Thymus (tissue), 11 donors: ENCODE results near the gene LIG1. TPM values are rescaled to one million over a fixed set of nuclear protein-coding genes. Genes with fewer than 3 reads are reported as not detected.

Experiments
- DNase-seq, 9 donors: peaks; one replicate each; pipeline ENCODE4 v3.0.0-alpha.2; 2013; ENCODE audit warnings: low spot score in 9 of 9, low read depth in 6 of 9, missing footprints in 1 of 9
- H3K27ac ChIP-seq, 2 donors: one replicate each; pipeline ENCODE4 v1.5.1; 2013; ENCODE audit warnings: control low read depth in 1 of 2, low read depth in 1 of 2, low read length in 1 of 2, mild to moderate bottlenecking in 1 of 2, moderate library complexity in 1 of 2
- H3K27me3 ChIP-seq, 2 donors: one replicate each; pipeline ENCODE4 v1.5.1; 2013; ENCODE audit warnings: low read length in 1 of 2; ENCODE audit not compliant: control insufficient read depth in 2 of 2, insufficient read depth in 1 of 2
- H3K36me3 ChIP-seq, 2 donors: one replicate each; pipeline ENCODE4 v1.5.1; 2013; ENCODE audit warnings: low read length in 1 of 2, mild to moderate bottlenecking in 1 of 2, moderate library complexity in 1 of 2; ENCODE audit not compliant: control insufficient read depth in 2 of 2, insufficient read depth in 2 of 2
- H3K4me1 ChIP-seq, 2 donors: one replicate each; pipeline ENCODE4 v1.5.1; 2013; ENCODE audit warnings: low read length in 2 of 2; ENCODE audit not compliant: control insufficient read depth in 2 of 2, insufficient read depth in 2 of 2
- H3K4me3 ChIP-seq, 2 donors: one replicate each; pipeline ENCODE4 v1.5.1; 2013; ENCODE audit warnings: low read length in 2 of 2, control low read depth in 1 of 2, mild to moderate bottlenecking in 1 of 2
- H3K9me3 ChIP-seq, 2 donors: one replicate each; pipeline ENCODE4 v1.5.1; 2013; ENCODE audit warnings: low read length in 1 of 2, mild to moderate bottlenecking in 1 of 2; ENCODE audit not compliant: control insufficient read depth in 2 of 2, insufficient read depth in 1 of 2
- WGBS: extraction: QIAGEN DNeasy Blood & Tissue Kit; methylation state at CpG from one replicate; pipeline ENCODE4 v1.1.7; 2013; 5-methylcytosine and 5-hydroxymethylcytosine counted together
- polyA plus RNA-seq: library from polyadenylated mRNA; stranded (reverse); fragments of 200-250 nt; gene quantifications from one replicate; pipeline ENCODE4 v1.2.3, GENCODE V29; 2013
- total RNA-seq: library from RNA; stranded (reverse); fragments of 120-200 nt; gene quantifications from one replicate; pipeline ENCODE4 v1.2.4, GENCODE V29; 2013
- donor health status: healthy.

The LIG1 gene
- total and polyA plus RNA-seq, 2 donors = 58.9 to 76.6 TPM

GRCh38 chr19:48170817-48171347 lies 738 bp upstream of the LIG1 start:
- peak overlapping the region; percentile 96 to 97 for H3K27ac ChIP-seq

GRCh38 chr19:48169578-48169938 lies 586 bp downstream of the LIG1 start:
- Histone ChIP-seq H3K27me3 (no peaks in the 10 kb centered on the region), H3K27ac (peak overlapping the region; percentile 97 to 98), H3K4me3 (peak overlapping the region; percentile 89 to 98), H3K36me3 (peaks cover 9% of the 10 kb centered on the region in 2 donors), H3K9me3 (peaks cover 0 to 16% of the 10 kb centered on the region in 2 donors), H3K4me1 (peaks cover 4 to 12% of the 10 kb centered on the region in 2 donors)
- DNase-seq = peak in 8 of 9 donors; percentile 5 to 75 (median 46)
- WGBS = 3% methylated on average over 15 of the region's 15 CpGs

More at GRCh38 chr19:48170817-48171347, 738 bp upstream of the LIG1 start:
- Histone ChIP-seq H3K27me3 (no peaks in the 10 kb centered on the region), H3K4me1 (peaks cover 4 to 12% of the 10 kb centered on the region in 2 donors), H3K9me3 (peaks cover 0 to 16% of the 10 kb centered on the region in 2 donors), H3K36me3 (peaks cover 11 to 12% of the 10 kb centered on the region in 2 donors), H3K4me3 (peak overlapping the region; percentile 89 to 98)
- 3% methylated on average over 21 of the region's 21 CpGs for WGBS
- DNase-seq = peak in 8 of 9 donors; percentile 43 to 85 (median 64)

DNA sequence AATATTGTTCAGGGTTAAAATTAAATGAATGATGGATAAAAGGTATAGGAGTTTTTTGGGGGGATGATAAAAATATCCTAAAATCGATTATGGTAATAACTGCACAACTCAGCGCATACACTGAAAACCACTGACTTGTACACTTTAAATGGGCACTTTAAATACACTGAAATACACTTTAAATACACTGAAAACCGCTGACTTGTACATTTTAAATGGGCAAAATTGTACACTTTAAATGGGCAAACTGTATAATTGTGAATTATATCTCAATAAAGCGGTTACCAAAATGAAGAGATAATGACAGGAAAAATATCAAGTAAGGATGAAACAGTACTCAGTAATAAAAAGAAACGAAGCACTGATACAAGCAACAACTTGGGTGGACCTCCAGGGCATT lies 1.5 kb downstream of the LIG1 start:
- no peak overlapping the region for H3K4me3 ChIP-seq
- H3K9me3 ChIP-seq = peaks cover 0 to 16% of the 10 kb centered on the region in 2 donors
- H3K27me3 ChIP-seq = no peaks in the 10 kb centered on the region
- H3K27ac ChIP-seq = no peak overlapping the region
- 97% methylated on average over 5 of the region's 5 CpGs for WGBS
- H3K4me1 ChIP-seq = peaks cover 4 to 12% of the 10 kb centered on the region in 2 donors
- peaks cover 4 to 11% of the 10 kb centered on the region in 2 donors for H3K36me3 ChIP-seq
- DNase-seq = no peak

DNA sequence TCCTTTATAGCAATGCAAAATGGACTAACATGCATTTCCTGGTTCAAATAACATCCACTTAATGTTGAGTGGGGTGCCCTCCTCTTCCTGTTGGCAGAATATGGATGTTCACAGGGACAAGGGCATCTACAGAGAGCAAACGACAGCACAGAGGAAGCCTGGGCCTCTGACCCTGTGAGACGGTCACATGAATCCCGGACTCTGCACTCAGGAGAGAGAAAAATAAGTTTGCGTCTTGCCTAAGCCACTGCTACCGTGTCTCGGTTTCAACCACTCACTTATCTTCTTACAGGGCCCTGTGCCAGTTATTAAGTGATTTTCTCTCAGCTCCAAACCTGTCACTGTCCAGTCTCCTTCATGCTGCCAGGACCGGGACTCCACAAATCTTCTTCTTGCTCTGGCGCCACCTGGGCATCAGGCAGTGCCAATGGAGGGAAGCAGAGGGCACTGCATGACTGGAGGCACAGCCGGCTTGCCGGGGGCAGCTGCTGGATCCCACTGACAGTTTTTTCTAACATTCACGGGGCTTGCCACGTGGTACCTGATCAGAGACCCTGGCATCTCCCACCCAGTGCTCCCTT lies 11.8 kb downstream of the LIG1 start:
- no peak for DNase-seq
- no peak overlapping the region for H3K4me3 ChIP-seq
- no peaks in the 10 kb centered on the region for H3K27me3 ChIP-seq
- no peaks in the 10 kb centered on the region for H3K9me3 ChIP-seq
- WGBS = 98% methylated on average over 12 of the region's 12 CpGs
- H3K36me3 ChIP-seq = peaks cover 53 to 72% of the 10 kb centered on the region in 2 donors
- H3K4me1 ChIP-seq = no peaks in the 10 kb centered on the region
- H3K27ac ChIP-seq = no peak overlapping the region

DNA sequence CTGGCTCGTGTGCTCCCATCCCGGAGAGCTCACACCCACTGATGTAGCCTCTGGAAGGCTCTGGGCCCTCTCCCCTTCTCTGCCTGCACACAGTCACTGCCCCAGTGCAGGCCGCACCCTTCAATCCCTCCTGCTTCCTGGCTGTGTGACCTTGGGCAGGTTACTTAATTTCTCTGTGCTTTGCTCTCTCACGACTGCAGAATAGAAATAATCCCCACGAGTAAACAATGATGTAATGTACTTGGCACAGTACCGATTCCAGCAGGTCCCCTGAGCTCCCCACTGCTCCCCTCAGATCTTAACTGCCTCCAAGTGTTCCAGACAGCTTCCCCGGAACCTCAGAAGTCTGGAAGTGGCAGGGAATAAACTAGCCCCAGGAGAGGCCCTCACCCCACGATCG lies 16.1 kb downstream of the LIG1 start:
- H3K4me1 ChIP-seq = no peaks in the 10 kb centered on the region
- H3K9me3 ChIP-seq = no peaks in the 10 kb centered on the region
- no peaks in the 10 kb centered on the region for H3K27me3 ChIP-seq
- H3K36me3 ChIP-seq = peaks cover 58 to 68% of the 10 kb centered on the region in 2 donors
- 94% methylated on average over 9 of the region's 9 CpGs for WGBS
- no peak for DNase-seq
- H3K4me3 ChIP-seq = no peak overlapping the region
- no peak overlapping the region for H3K27ac ChIP-seq

DNA sequence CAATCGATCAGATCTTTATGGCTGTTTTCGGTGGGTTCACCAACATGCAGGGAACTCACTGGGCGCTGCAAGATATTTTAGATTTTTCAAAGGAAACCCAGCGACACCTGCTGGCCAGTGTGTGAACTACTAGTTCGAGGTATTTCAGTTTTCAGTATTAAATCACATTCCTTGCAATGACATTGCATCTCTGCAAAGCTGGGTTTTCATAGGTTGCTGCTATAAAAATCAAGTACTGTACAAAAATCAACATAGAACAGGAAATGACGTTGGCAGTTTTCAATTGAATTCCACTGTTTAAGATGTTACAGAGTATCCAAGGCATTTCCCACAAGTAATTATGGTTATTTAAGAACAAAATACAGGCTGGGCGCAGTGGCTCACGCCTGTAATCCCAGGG lies 17.6 kb downstream of the LIG1 start:
- peaks cover 60 to 67% of the 10 kb centered on the region in 2 donors for H3K36me3 ChIP-seq
- WGBS = 51% methylated on average over 8 of the region's 8 CpGs

GRCh38 chr19:48149430-48149829 lies 20.7 kb downstream of the LIG1 start:
- no peak for DNase-seq

More for the DNA sequence above, 17.6 kb downstream of the LIG1 start:
- peak in 7 of 9 donors; percentile 12 to 67 (median 47) for DNase-seq
- no peak overlapping the region for H3K4me3 ChIP-seq
- H3K27me3 ChIP-seq = no peaks in the 10 kb centered on the region
- no peaks in the 10 kb centered on the region for H3K9me3 ChIP-seq
- H3K4me1 ChIP-seq = no peaks in the 10 kb centered on the region
- H3K27ac ChIP-seq = peak overlapping the region in 1 of 2 donors; percentile 37

DNA sequence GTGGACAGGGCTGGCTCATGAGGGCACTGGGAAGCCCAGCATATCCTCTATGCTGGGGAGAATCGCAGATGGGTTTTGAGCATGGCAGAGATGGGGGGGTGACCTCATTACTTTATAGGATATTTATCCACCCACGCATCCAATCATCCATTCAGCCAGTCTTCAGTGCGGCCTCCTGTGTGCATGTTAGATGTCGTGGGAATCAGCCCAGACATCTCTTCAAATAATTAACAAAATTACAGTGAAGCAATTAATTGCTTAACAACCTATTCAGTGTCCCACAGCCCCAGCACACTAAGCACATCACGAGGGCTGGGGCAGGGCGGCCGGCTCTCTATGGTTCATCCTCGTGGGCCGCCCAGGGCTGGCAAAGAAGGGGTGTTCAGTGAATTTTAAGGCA lies 21.6 kb downstream of the LIG1 start:
- Histone ChIP-seq H3K27me3 (no peaks in the 10 kb centered on the region), H3K27ac (no peak overlapping the region), H3K4me1 (no peaks in the 10 kb centered on the region), H3K4me3 (no peak overlapping the region), H3K36me3 (peaks cover 67 to 70% of the 10 kb centered on the region in 2 donors), H3K9me3 (no peaks in the 10 kb centered on the region)
- 98% methylated on average over 9 of the region's 9 CpGs for WGBS
- no peak for DNase-seq

More at GRCh38 chr19:48149430-48149829, 20.7 kb downstream of the LIG1 start:
- Histone ChIP-seq H3K27me3 (no peaks in the 10 kb centered on the region), H3K27ac (no peak overlapping the region), H3K9me3 (no peaks in the 10 kb centered on the region), H3K4me1 (no peaks in the 10 kb centered on the region), H3K36me3 (peaks cover 60 to 69% of the 10 kb centered on the region in 2 donors), H3K4me3 (no peak overlapping the region)
- WGBS = 96% methylated on average over 6 of the region's 6 CpGs

- Histone ChIP-seq H3K27me3 (no peaks in the 10 kb centered on the region), H3K4me1 (no peaks in the 10 kb centered on the region), H3K27ac (no peak overlapping the region), H3K9me3 (no peaks in the 10 kb centered on the region), H3K36me3 (peaks cover 76% of the 10 kb centered on the region in 2 donors), H3K4me3 (no peak overlapping the region)
- WGBS = 98% methylated on average over 4 of the region's 4 CpGs
- DNase-seq = no peak
Measured at GRCh38 chr19:48147597-48148175, 22.5 kb downstream of the LIG1 start.
